Activated gamma-delta T cell treated with anti-CD3 and anti-CD28 coated beads, Interleukin-2, amount 50 U/mL, for 16 hours (primary cell): ENCODE data around the gene FOXP4.

Experiments
- DNase-seq: peaks from one replicate; pipeline ENCODE4 v3.0.0-alpha.2; 2020; ENCODE audit warnings: low read depth

FOXP4 gene

GRCh38 chr6:41626022-41626421, 79.8 kb downstream of the FOXP4 start:
- no peak for DNase-seq

- DNase-seq = no peak
These were observed 80.7 kb downstream of the FOXP4 start for GRCh38 chr6:41626917-41627316.

- no peak for DNase-seq
These were observed 82.9 kb downstream of the FOXP4 start for GRCh38 chr6:41629128-41629527.

DNA sequence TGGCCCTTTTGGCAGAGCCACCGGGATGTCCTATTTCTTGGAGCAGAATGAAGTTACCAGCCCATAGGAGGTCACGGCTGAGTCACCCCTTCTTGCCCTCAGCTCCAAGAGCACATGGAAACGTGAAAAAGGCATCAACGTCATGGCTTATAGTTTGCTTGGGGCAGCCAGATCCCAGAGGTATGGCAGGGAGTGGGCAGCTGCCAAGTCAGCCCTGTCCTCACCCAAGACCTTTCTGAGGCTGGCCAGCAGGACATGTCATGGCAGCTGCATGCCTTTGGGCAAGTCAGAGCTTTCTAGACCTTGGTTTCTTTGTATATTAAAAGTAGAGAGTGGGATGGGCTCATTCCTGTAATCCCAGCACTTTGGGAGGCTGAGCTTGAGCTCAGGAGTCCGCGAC, 83.9 kb downstream of the FOXP4 start:
- DNase-seq = no peak

- DNase-seq = no peak
These were observed 84.8 kb downstream of the FOXP4 start for GRCh38 chr6:41630946-41631345.

- DNase-seq = no peak
These were observed 87.0 kb downstream of the FOXP4 start for GRCh38 chr6:41633056-41633634.

DNA sequence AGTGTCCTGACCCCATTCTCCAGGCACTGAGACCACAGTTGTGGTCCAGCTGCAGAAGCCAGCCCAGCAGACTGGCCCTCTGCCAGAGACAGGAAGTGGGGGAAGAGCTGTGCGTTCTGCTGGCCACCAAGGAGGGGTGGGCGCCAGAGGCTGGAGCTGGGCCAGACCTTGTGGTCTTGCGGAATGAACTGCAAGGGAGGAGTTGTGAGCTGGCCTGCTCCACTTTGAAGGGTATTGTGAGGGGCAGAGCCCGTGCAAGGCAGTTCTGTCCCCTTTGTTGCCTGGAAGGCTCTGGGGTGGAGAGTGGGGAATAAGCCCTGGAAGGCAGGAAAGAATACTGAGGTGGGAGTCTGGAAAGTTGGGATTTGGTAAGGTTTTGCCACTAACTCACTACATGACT, 88.5 kb downstream of the FOXP4 start:
- DNase-seq = no peak

GRCh38 chr6:41635365-41635764, 89.2 kb downstream of the FOXP4 start:
- DNase-seq = no peak

DNA sequence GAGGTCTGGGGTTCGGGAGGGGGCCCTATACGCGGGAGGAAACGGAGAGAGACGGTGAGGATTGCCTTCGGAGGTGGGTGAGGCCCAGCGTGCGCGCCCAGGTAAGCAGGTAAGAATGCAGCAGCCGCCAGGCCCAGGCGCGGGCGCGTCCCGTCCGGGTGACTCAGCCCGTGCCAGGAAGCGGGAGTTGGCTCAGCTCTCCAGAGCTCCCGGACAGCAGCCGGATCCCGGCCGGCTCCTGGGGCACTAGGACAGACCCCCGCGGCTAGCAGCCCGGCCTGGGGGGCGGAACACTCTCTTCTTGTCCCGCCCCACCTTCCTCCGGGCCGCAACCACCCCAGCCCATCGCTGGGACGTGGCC, 90.6 kb downstream of the FOXP4 start:
- no peak for DNase-seq

DNA sequence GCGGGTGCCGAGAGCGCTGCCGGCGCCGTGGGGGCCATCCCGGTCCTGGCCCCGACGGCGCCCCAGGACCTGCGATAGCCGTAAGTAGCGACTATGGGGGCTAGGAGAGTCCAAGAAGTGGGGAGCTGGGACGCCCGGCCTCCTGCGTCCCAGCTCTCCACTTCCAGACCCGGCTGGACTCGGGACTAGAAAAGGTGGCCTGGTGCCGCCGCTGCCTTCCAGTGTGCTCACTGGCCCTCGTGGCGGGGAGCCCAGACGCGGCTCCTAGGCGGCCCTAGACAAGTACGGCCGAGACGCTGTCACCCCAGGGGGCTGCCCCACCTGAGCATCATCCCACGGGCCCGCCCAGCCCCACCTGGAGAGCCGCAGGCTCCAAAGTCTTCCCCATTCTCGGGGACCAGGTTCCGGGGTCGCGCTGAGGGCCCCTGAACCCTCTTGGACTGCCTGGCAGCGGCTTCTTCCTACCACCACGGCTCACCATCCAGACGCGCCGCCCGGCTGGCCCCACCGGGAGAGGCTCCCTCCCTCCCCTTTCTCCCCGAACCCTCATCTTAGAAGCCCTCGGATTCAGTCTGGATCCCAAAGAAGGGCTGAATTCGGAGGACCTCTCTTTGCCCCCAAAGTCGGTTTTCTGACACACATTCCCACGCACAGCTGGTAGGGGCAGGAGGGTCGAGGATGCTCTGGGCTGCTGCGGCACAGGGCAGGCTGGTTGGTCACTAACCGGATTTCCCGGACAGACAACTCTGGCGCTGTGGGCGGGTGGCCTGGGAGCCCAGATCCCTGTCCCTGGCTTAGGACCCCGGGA, 91.2 kb downstream of the FOXP4 start:
- no peak for DNase-seq

DNA sequence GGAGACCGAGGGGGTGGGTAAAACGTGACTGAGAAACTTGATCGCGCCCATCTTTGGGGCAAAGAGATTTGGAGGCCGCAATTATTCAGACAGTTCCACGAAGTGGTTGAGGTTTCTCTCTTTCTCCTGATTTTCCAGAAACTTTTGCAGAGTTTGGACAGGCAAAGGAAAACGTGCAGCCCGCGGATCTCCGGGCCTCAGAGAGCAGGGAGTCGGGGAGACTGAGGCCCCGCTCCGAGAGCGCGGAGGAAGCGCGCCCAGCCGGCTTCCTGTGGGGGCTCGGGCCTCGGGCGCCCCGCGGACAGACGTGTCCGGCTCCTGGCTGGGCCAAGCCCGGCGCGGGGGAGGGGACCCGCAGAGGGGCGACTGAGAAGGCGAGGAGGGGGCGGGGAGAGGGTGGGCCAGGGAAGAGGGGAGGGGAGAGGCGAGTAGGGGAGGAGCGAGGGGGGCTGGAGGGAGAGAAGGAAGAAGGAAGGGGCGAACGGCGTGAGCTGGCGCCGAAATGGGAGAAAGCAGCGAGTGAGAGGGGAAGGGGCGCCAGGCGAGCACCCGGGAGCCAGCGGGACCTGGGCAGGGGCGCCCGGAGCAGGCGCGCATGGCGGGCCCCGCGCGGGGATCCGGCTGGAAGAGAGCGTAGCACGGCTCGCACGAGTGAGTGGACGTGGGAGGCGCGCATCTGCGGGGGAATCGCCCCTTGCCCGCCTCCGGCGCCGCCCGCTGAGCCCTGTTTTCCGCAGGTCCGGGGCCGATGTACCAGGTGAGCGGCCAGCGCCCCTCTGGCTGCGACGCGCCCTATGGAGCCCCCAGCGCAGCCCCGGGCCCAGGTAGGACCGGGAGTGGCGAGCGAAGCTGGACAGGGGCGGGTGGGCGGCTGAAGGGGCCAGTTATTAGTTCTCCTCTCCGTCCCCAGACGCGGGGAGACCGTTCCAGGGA, 92.1 kb downstream of the FOXP4 start, which contains the start of gene MDFI:
MDFI (plus strand) TSS at position 467 of the 933 bp plus-strand sequence; CDS start at position 749, 282 bp downstream.
- DNase-seq = no peak

DNA sequence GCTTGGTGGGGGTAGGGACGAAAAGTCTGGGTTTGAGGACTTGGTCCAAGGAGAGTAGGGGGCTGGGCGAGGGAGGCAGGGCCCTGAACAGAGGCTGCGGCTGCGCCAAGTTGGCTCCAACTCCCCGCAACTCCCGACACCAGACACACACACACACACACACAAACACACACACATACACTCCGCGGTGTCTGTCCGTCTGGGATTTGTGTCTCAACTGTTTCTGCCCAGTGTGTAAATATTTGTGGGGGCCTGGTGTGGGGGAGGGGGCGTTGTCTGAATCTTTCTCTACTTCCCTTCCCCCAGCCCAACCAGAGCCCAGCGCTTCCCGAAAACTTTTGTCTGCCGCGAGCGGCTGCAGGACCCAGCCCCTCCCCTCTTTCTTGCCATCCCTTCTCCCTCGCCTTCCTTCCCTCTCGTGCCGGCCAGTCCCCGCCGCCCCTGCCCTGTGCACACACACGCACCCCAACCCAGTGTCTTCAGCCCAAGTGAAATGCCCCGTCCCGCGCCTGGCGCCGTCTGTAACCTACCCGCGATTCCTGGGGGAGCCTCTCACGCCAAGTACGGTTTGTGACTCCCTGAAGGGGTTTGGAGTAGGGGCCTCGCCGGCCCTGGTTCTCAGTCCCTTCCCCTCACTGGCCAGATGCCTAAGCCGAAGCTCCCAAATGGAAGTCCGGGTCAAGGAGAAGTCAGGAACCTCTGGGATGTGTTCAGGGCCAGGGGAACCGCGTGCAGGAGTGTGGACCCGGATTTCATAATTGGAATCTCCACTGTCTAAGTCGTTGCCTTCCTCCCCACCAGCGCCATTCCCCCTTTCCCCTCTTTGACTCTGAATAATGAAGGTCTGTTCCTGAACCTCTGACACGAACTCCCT, 93.0 kb downstream of the FOXP4 start:
- DNase-seq = no peak

- no peak for DNase-seq
These were observed 93.7 kb downstream of the FOXP4 start for GRCh38 chr6:41639809-41640371.

- DNase-seq = no peak
These were observed 94.2 kb downstream of the FOXP4 start for GRCh38 chr6:41640426-41640825.

GRCh38 chr6:41641352-41641925, 95.3 kb downstream of the FOXP4 start:
- DNase-seq = no peak

DNA sequence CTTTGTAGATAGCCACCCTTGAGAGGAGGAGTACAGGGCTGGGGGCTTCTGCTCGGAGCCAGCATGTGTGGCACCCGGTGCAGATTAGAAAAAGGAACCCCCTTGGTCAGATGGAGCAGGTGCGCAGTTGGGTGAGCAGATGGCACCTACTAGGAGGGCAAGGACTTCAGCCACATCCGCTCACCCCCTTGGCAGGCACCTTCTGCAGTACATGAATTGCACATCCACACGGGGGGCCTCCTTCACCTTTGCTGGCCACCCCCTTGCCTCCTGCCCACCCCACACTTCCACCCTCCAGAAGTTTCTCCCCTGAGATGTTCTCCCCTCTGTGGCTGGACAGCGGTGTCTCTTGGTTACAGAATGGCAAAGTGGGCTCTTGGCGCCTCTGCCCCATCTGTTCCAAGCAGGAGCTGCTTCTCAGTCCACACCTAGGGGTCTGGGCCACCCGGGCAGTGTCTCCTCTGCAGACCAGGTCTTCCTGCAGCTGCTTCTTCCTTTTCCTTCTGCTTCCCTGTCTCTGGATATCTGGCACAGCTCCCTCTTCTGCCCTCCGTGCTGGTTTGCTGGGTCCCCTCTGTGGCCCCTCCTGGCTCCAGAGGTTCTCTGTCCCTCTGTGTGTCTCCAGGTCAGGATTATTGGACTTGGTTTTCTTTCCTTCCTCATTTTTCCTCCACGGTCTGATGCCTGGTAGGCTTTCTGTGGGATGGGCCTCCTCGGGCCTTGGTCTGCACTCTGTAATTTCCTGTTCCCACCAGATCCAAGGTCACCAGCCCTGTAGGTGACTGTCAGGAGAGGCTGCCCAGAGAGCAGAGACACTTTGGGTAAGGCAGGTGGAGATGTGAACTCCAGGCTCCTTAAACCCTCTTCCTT, 96.1 kb downstream of the FOXP4 start:
- DNase-seq = no peak

DNA sequence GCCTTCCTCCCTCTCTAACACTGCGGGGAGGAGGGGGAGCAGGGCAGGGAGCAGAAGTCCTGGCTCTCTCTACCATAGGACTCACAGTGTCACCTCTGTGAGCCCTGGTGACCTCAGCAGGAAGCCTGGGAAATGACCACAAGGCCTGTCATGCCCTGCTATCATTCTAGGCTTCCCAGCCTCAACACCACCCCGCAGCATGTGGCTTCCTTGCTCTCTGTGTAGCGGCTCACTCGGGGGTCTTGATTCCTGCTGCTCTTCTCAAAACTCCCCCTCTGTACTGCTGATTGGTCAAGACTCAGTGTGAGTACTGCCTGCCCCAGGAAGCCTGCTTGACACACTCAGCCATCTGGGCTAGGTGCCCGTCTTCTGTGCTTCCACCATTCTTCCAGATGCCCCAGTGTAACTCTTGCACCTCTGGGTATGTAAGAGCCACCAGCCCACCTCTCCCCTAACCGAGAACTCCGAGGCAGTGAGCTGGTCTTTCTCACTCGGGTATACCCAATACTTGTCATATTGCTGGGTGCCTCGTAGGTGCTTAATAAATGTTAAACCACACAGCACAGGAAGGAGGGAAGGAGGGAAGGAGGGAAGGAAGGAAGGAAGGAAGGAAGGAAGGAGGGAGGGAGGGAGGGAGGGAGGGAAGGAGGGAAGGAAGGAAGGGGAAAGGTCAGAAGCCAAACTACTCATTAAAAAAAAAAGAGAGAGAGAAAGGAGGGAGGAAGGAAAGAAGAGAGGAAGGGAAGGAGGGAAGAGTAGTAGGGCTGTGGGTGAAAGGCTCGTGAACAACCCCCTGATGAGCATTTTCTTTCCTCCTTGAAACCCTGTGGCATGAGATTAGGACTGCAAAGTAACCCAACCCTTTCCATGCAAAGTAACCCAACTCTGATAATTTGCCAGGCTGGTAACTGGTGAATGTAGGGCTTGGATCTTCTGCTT, 97.0 kb downstream of the FOXP4 start:
- no peak for DNase-seq

GRCh38 chr6:41643899-41644269, 97.7 kb downstream of the FOXP4 start:
- DNase-seq = no peak

GRCh38 chr6:41644297-41644879, 98.2 kb downstream of the FOXP4 start:
- no peak for DNase-seq
